GM12875 (cell line): ENCODE data around the gene TNFRSF25.

Experiments
- H3K4me3 ChIP-seq: one replicate; pipeline ENCODE4 v1.5.1; 2011; ENCODE audit warnings: low read depth, low read length, control low read depth
- CTCF ChIP-seq: IDR thresholded peaks from 2 replicates; pipeline ENCODE4 v1.5.1; 2011; ENCODE audit warnings: low read depth, mild to moderate bottlenecking, control low read depth, inconsistent platforms, low read length, moderate library complexity, borderline replicate concordance; ENCODE audit not compliant: insufficient read depth

The TNFRSF25 gene

GRCh38 chr1:6423321-6423999, 42.5 kb downstream of the TNFRSF25 start:
- H3K4me3 ChIP-seq: no peak overlapping the region

GRCh38 chr1:6421266-6421665, 44.7 kb downstream of the TNFRSF25 start:
- no peak for TF ChIP-seq CTCF
- no peak overlapping the region for H3K4me3 ChIP-seq

More at GRCh38 chr1:6423321-6423999, 42.5 kb downstream of the TNFRSF25 start:
- peak; percentile 96 for TF ChIP-seq CTCF

- no peak for TF ChIP-seq CTCF
- H3K4me3 ChIP-seq: no peak overlapping the region
Observed at GRCh38 chr1:6420454-6421042, 45.4 kb downstream of the TNFRSF25 start.

GRCh38 chr1:6419804-6420453, 46.0 kb downstream of the TNFRSF25 start, which contains the start of gene HES2:
HES2 (minus strand) TSS chr1:6419919; CDS start chr1:6419820, 99 bp downstream.
- no peak for TF ChIP-seq CTCF
- no peak within 1 kb of the TSS for H3K4me3 ChIP-seq

- H3K4me3 ChIP-seq: no peak overlapping the region
- TF ChIP-seq CTCF: no peak
Observed at GRCh38 chr1:6419397-6419803, 46.6 kb downstream of the TNFRSF25 start.

- TF ChIP-seq CTCF: no peak
- H3K4me3 ChIP-seq: no peak overlapping the region
Observed at GRCh38 chr1:6418668-6419396, 47.1 kb downstream of the TNFRSF25 start.
